Endodermal cell (in vitro differentiated cells): ENCODE data around the gene ABCG1. TPM values are rescaled to one million over a fixed set of nuclear protein-coding genes. Genes with fewer than 3 reads are reported as not detected.

Source experiments
- DNase-seq: peaks from one replicate; pipeline ENCODE4 v3.0.0-alpha.2; 2017
- H3K27ac ChIP-seq: 2 replicates; pipeline ENCODE4 v1.5.1; 2013; ENCODE audit warnings: mild to moderate bottlenecking, low read depth, low read length, moderate library complexity
- H3K27me3 ChIP-seq: 2 replicates; pipeline ENCODE4 v1.6.1; 2013; ENCODE audit warnings: mild to moderate bottlenecking, low read length, moderate library complexity; ENCODE audit not compliant: insufficient read depth, control insufficient read depth, poor library complexity, severe bottlenecking
- H3K36me3 ChIP-seq: 2 replicates; pipeline ENCODE4 v1.7.0; 2013; ENCODE audit warnings: mild to moderate bottlenecking, low read length, moderate library complexity; ENCODE audit not compliant: control insufficient read depth, insufficient read depth
- H3K4me1 ChIP-seq: one replicate; pipeline ENCODE4 v1.7.0; 2013; ENCODE audit warnings: low read length; ENCODE audit not compliant: control insufficient read depth, insufficient read depth
- H3K4me3 ChIP-seq: 2 replicates; pipeline ENCODE4 v1.5.1; 2013; ENCODE audit warnings: mild to moderate bottlenecking, low read length, moderate library complexity
- H3K9ac ChIP-seq: 2 replicates; pipeline ENCODE4 v1.6.1; 2013; ENCODE audit warnings: mild to moderate bottlenecking, low read length, moderate library complexity; ENCODE audit not compliant: poor library complexity, severe bottlenecking; ENCODE audit errors: extremely low read depth
- H3K9me3 ChIP-seq: 2 replicates; pipeline ENCODE4 v1.6.1; 2013; ENCODE audit warnings: mild to moderate bottlenecking, low read length, moderate library complexity; ENCODE audit not compliant: control insufficient read depth
- H3K27ac Mint-ChIP-seq: 2 replicates; pipeline ENCODE4 v1.8.0; 2020; ENCODE audit warnings: mixed read lengths
- H3K27me3 Mint-ChIP-seq: 2 replicates; pipeline ENCODE4 v1.8.0; 2021; ENCODE audit warnings: mild to moderate bottlenecking, mixed read lengths; ENCODE audit not compliant: insufficient read depth
- H3K36me3 Mint-ChIP-seq: 2 replicates; pipeline ENCODE4 v1.8.0; 2020; ENCODE audit warnings: low read depth, mixed read lengths
- H3K4me1 Mint-ChIP-seq: 2 replicates; pipeline ENCODE4 v1.8.0; 2020; ENCODE audit warnings: mixed read lengths
- H3K4me3 Mint-ChIP-seq: 2 replicates; pipeline ENCODE4 v1.8.0; 2020; ENCODE audit warnings: mild to moderate bottlenecking, moderate library complexity, mixed read lengths
- H3K9me3 Mint-ChIP-seq: 2 replicates; pipeline ENCODE4 v1.8.0; 2020; ENCODE audit warnings: mild to moderate bottlenecking, mixed read lengths
- WGBS, 2 experiments: methylation state at CpG; one replicate each; pipeline versions ENCODE4 v1.1.5 to v1.1.7; 2013; ENCODE audit warnings: missing lambda C conversion rate in 2 of 2, mixed read lengths in 1 of 2; ENCODE audit not compliant: insufficient coverage in 1 of 2, insufficient read length in 1 of 2; 5-methylcytosine and 5-hydroxymethylcytosine counted together
- total RNA-seq, 2 donors: library from RNA; stranded (reverse); fragmentation: NEBNext Ultra II Directional in 1 of 2; extraction: Animal tissue kit (Norgen Biotek cat#: 25700) in 1 of 2; gene quantifications; 2 replicates in 1 of 2; 3 replicates in 1 of 2; pipeline ENCODE4 v1.2.1, GENCODE V29; 2021
- TF ChIP-seq, protein P1 (sequence below): fragments of 200-600 bp; sonication (generic); conservative IDR thresholded peaks from 2 replicates; pipeline ENCODE4 v1.5.0; 2021; ENCODE audit warnings: antibody characterized with exemption, mild to moderate bottlenecking

ABCG1 gene
- total RNA-seq, 2 donors from 2014 or later = 1.6 to 5.4 TPM

- H3K9ac ChIP-seq = no peak overlapping the region
- H3K9me3 Mint-ChIP-seq = no peaks in the 10 kb centered on the region
- H3K4me1 Mint-ChIP-seq = peaks cover 4% of the 10 kb centered on the region
- no peaks in the 10 kb centered on the region for H3K36me3 ChIP-seq
- DNase-seq = no peak
- no peak overlapping the region for H3K4me3 ChIP-seq
- no peaks in the 10 kb centered on the region for H3K9me3 ChIP-seq
- no peaks in the 10 kb centered on the region for H3K27me3 Mint-ChIP-seq
- TF ChIP-seq, protein P1, sequence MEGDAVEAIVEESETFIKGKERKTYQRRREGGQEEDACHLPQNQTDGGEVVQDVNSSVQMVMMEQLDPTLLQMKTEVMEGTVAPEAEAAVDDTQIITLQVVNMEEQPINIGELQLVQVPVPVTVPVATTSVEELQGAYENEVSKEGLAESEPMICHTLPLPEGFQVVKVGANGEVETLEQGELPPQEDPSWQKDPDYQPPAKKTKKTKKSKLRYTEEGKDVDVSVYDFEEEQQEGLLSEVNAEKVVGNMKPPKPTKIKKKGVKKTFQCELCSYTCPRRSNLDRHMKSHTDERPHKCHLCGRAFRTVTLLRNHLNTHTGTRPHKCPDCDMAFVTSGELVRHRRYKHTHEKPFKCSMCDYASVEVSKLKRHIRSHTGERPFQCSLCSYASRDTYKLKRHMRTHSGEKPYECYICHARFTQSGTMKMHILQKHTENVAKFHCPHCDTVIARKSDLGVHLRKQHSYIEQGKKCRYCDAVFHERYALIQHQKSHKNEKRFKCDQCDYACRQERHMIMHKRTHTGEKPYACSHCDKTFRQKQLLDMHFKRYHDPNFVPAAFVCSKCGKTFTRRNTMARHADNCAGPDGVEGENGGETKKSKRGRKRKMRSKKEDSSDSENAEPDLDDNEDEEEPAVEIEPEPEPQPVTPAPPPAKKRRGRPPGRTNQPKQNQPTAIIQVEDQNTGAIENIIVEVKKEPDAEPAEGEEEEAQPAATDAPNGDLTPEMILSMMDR = no peak
- H3K27ac Mint-ChIP-seq = no peak overlapping the region
- H3K27ac ChIP-seq = no peak overlapping the region
- WGBS, 2 experiments = 86 to 91% methylated on average over 11 to 15 of the region's 15 CpGs
- H3K27me3 ChIP-seq = no peaks in the 10 kb centered on the region
- H3K4me1 ChIP-seq = no peaks in the 10 kb centered on the region
- no peak overlapping the region for H3K4me3 Mint-ChIP-seq
- H3K36me3 Mint-ChIP-seq = peaks cover 2% of the 10 kb centered on the region
These were observed 53.4 kb downstream of the ABCG1 start for GRCh38 chr21:42272109-42272962.

GRCh38 chr21:42272984-42273600, 54.2 kb downstream of the ABCG1 start:
- TF ChIP-seq, protein P1 = no peak
- H3K27ac Mint-ChIP-seq = no peak overlapping the region
- H3K9me3 Mint-ChIP-seq = no peaks in the 10 kb centered on the region
- H3K27me3 Mint-ChIP-seq = no peaks in the 10 kb centered on the region
- WGBS, 2 experiments = 90 to 93% methylated on average over 13 to 29 of the region's 29 CpGs
- no peaks in the 10 kb centered on the region for H3K36me3 ChIP-seq
- H3K4me1 Mint-ChIP-seq = peaks cover 4% of the 10 kb centered on the region
- H3K4me3 ChIP-seq = no peak overlapping the region
- no peaks in the 10 kb centered on the region for H3K27me3 ChIP-seq
- H3K4me1 ChIP-seq = no peaks in the 10 kb centered on the region
- no peak for DNase-seq
- no peak overlapping the region for H3K4me3 Mint-ChIP-seq
- no peaks in the 10 kb centered on the region for H3K9me3 ChIP-seq
- no peak overlapping the region for H3K27ac ChIP-seq
- H3K36me3 Mint-ChIP-seq = peaks cover 2% of the 10 kb centered on the region
- H3K9ac ChIP-seq = no peak overlapping the region

DNA sequence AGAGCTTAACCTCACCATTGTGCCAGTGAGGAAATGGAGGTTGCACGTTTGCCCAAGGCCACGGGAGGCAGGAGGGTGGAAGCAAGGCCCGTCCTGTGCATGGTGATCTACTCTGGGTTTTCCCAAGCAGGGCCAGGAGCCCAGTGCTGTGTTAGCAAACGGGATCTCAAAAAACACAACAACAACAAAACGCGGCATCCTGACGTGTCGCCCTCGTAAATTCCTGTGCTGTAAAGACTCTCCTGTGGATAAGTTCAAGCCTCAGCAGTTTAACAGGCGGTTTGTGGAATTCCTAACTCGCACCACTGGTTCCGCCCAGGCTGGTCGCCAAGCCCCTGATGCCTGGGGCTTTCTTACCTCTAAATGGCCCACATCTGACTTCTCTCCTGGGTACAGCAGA, 57.1 kb downstream of the ABCG1 start:
- no peak for DNase-seq
- Histone ChIP-seq H3K9ac (no peak overlapping the region), H3K27me3 (no peaks in the 10 kb centered on the region), H3K4me3 (no peak overlapping the region), H3K36me3 (no peaks in the 10 kb centered on the region), H3K4me1 (no peaks in the 10 kb centered on the region), H3K27ac (no peak overlapping the region), H3K9me3 (no peaks in the 10 kb centered on the region)
- 92 to 93% methylated on average over 11 to 13 of the region's 13 CpGs for WGBS, 2 experiments
- no peak overlapping the region for H3K4me3 Mint-ChIP-seq
- H3K27me3 Mint-ChIP-seq = no peaks in the 10 kb centered on the region
- H3K4me1 Mint-ChIP-seq = peaks cover 6% of the 10 kb centered on the region
- no peak overlapping the region for H3K27ac Mint-ChIP-seq
- peaks cover 2% of the 10 kb centered on the region for H3K36me3 Mint-ChIP-seq
- TF ChIP-seq, protein P1 = no peak
- no peaks in the 10 kb centered on the region for H3K9me3 Mint-ChIP-seq
